Right lung (tissue), 5 donors: ENCODE measurements around the gene DEAF1. TPM values are rescaled to one million over a fixed set of nuclear protein-coding genes. Genes with fewer than 3 reads are reported as not detected.

Experiments
- DNase-seq, 2 donors: peaks; one replicate each; pipeline ENCODE4 v3.0.0-alpha.2; 2013
- polyA plus RNA-seq, 5 donors: library from polyadenylated mRNA; unstranded; fragments of 120-200 nt; gene quantifications; one replicate each; pipeline versions ENCODE4 v1.2.1 to v1.2.3, GENCODE V29; 2013; ENCODE audit warnings: inconsistent platforms in 1 of 5, low replicate concordance in 1 of 5; ENCODE audit not compliant: insufficient read length in 5 of 5, insufficient read depth in 1 of 5

Gene DEAF1
- polyA plus RNA-seq, 5 donors = 32.7 to 49.5 (median 37.7) TPM

- no peak for DNase-seq
These were observed 69.3 kb downstream of the DEAF1 start for GRCh38 chr11:625636-626268.

- DNase-seq = no peak
These were observed 70.1 kb downstream of the DEAF1 start, which contains the start of gene CDHR5 for GRCh38 chr11:624705-625635. TSS of gene CDHR5 (minus strand) at chr11:624955. CDS start at chr11:624902, 53 bp downstream.

DNA sequence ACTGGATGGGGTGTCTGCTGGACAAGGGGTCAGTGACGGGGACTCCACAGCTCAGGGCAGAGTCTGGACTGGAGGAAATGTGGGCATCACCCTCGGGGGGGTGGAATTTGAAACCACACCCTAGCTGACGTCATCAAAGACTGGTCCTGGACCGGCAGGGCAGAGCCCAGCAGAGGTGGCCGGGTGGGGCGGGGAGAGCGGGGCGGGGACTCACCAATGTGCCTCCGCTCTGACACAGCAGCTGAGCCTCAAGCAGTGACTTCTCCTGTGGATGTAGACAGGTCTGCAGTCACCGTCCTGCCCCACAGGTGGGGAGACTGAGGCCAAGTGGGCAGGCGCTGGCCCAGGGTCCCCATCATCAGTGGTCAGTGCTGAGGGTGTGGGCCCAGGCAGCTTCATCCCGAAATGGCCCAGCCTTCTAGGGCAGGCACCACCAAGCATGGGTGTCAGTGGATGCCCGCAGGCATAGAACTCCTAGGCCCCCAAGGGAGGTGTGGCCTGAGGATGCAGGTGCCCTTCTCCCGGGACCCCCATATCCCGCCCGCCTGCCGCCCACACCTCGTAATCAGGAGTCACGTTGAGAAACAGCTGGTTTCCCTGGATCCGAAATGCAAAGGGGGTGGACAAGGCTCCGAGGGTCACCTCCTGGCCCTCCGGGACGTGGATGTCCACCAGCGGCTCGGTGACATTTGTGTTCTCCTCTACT is 70.9 kb downstream of the DEAF1 start:
- DNase-seq = no peak

- DNase-seq = no peak
These were observed 71.6 kb downstream of the DEAF1 start for GRCh38 chr11:623349-623869.

GRCh38 chr11:621838-622237 is 73.2 kb downstream of the DEAF1 start:
- DNase-seq = no peak

GRCh38 chr11:620935-621814 is 73.8 kb downstream of the DEAF1 start:
- DNase-seq = no peak

DNA sequence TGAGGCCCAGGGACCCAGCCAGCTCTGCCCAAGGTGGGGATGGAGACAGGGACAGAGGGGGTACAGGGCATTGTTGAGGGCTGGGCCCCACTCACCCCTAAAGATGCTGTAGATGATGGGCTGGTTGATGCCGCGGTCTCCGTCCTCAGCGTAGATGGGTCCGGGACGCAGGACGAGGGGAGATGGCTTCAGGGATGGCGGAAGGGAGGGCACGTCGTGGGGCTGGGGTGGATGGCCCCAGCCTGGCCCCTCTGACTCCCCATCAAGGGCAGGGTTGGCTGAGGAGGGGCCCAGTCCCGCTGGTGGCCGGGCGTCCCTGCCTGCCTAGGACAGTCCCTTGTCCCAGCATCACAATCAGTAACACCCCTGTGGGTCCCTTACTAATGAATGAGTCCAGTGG is 74.8 kb downstream of the DEAF1 start:
- DNase-seq = no peak

- no peak for DNase-seq
These were observed 75.4 kb downstream of the DEAF1 start for GRCh38 chr11:619628-620050.

- no peak for DNase-seq
These were observed 76.0 kb downstream of the DEAF1 start for GRCh38 chr11:618856-619627.

GRCh38 chr11:617912-618682 is 76.9 kb downstream of the DEAF1 start:
- DNase-seq = no peak

- no peak for DNase-seq
These were observed 77.7 kb downstream of the DEAF1 start for GRCh38 chr11:617199-617911.

GRCh38 chr11:616320-617198 is 78.5 kb downstream of the DEAF1 start:
- DNase-seq = no peak

DNA sequence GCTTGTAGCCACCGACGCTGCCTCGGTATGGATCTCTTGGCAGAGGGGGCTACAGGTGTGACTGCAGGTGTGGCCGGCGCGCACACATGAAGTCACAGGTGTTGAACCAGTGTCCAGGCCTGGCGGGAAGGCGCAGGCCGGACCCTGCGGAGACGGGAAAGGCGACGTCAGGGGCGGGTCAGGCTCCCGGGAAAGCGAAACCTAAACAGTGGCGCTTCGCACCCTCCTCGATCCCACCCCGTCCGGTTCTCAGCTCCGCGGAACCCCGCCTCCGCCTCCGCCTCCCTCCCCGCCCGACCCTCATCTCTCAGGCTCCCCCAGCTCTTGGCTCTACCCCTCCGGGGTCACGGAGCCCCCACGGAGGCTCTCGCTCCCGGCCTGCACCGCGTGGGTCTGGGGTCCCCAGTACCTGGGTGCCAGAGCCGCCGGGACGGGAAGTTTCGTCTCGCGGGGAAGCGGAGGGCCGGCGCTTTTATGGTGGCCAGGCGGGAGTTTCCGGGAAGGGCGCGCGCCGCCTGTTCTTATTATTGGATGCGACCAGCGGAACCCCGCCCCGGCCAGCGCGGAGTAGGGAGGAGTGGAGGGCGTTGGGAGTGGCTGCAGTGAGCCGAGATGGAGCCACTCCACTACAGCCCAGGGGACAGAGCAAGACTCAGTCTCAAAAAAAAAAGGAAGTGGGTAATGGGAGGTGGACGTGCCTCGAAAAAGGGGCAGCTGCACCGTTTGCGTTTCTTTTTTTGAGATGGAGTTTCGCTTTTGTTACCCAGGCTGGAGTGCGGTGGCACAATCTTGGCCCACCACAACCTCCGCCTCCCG is 79.3 kb downstream of the DEAF1 start, which contains the start of gene IRF7:
Gene IRF7 (minus strand): TSS at position 447 of the 816 bp plus-strand sequence. CDS start 586 bp downstream, outside the sequence.
- DNase-seq = peak; percentile 90 to 91

DNA sequence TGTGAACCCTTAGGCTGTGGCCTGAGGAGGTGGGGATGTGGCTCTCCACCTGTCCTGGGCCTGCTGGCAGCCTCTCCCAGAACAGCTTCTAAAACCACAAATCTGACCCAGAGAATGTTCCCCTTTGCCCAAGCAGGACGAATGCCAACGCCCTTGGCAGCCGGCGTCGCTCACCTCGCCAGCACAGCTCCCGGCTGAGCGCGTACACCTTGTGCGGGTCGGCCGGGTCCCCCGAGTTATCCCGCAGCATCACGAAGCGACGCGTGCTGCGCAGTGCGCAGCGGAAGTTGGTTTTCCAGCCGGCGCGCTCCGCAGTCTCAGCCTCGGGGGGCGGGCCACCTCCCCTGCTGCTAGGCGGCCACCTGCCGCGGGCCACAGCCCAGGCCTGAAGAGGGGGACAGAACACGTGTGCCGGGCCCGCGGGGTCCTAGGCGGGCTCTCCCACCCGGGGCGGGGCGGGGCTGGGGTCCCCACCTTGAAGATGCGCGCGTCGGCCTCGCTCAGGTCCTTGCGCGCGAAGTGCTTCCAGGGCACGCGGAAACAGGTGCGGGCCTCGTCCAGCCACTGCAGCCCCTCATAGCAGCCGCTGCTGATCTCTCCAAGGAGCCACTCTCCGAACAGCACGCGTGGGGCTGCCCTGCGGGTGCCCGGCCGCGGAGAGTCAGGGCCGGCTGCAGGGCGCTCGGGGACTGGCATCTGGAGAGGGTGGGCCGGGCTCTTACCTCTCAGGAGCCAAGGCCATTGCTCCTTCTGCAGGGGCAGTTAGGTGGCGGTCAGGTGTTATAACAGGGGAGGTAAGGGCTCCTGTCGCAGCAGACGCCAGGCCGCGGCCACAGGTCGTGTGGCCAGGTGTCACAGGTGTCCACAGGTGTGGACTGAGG is 80.2 kb downstream of the DEAF1 start:
- no peak for DNase-seq

GRCh38 chr11:614021-614622 is 80.9 kb downstream of the DEAF1 start:
- no peak for DNase-seq
